Mesenchymal stem cell (in vitro differentiated cells and primary cell): ENCODE results near the gene DHTKD1.

Experiments used
- DNase-seq: peaks from one replicate; pipeline ENCODE4 v3.0.0-alpha.2; 2013
- H2AFZ ChIP-seq: one replicate; pipeline ENCODE4 v1.6.1; 2013; ENCODE audit warnings: low read depth, mild to moderate bottlenecking, control low read depth, inconsistent platforms, low read length, moderate library complexity
- H2AK5ac ChIP-seq: 2 replicates; pipeline ENCODE4 v1.6.1; 2013; ENCODE audit warnings: low read length, moderate library complexity, mild to moderate bottlenecking, inconsistent platforms; ENCODE audit not compliant: severe bottlenecking
- H2BK120ac ChIP-seq: one replicate; pipeline ENCODE4 v1.6.1; 2013; ENCODE audit warnings: low read depth, mild to moderate bottlenecking, inconsistent platforms, low read length, moderate library complexity
- H2BK12ac ChIP-seq, 2 experiments: one replicate each; pipeline ENCODE4 v1.6.1; 2013; ENCODE audit warnings: inconsistent platforms in 2 of 2, low read length in 2 of 2, mild to moderate bottlenecking in 2 of 2, moderate library complexity in 2 of 2, control low read depth in 1 of 2
- H2BK15ac ChIP-seq: one replicate; pipeline ENCODE4 v1.6.1; 2013; ENCODE audit warnings: mild to moderate bottlenecking, low read depth, inconsistent platforms; ENCODE audit not compliant: poor library complexity, severe bottlenecking
- H2BK5ac ChIP-seq: 2 replicates; pipeline ENCODE4 v1.6.1; 2013; ENCODE audit warnings: low read depth, mild to moderate bottlenecking, low read length, control low read depth, inconsistent platforms; ENCODE audit not compliant: poor library complexity, severe bottlenecking
- H3K14ac ChIP-seq, 2 experiments: one replicate each; pipeline ENCODE4 v1.6.1; 2013; ENCODE audit warnings: inconsistent platforms in 2 of 2, low read length in 2 of 2, control low read depth in 1 of 2, mild to moderate bottlenecking in 1 of 2, moderate library complexity in 1 of 2
- H3K18ac ChIP-seq, 2 experiments: one replicate each; pipeline ENCODE4 v1.6.1; 2013; ENCODE audit warnings: inconsistent platforms in 2 of 2, low read length in 2 of 2, control low read depth in 1 of 2, low read depth in 1 of 2, mild to moderate bottlenecking in 1 of 2
- H3K23ac ChIP-seq, 2 experiments: one replicate each; pipeline ENCODE4 v1.6.1; 2013; ENCODE audit warnings: inconsistent platforms in 2 of 2, low read length in 2 of 2, mild to moderate bottlenecking in 2 of 2, moderate library complexity in 2 of 2, control low read depth in 1 of 2
- H3K27ac ChIP-seq: 2 replicates; pipeline ENCODE4 v1.5.1; 2013; ENCODE audit warnings: mild to moderate bottlenecking, moderate library complexity, low read length, control low read depth, inconsistent platforms; ENCODE audit not compliant: poor library complexity, severe bottlenecking
- H3K27me3 ChIP-seq, 2 experiments: 2 replicates each; pipeline versions ENCODE4 v1.6.1 to v1.7.0; 2013; ENCODE audit warnings: low read length in 2 of 2, mild to moderate bottlenecking in 2 of 2, moderate library complexity in 2 of 2, control low read depth in 1 of 2, inconsistent platforms in 1 of 2; ENCODE audit not compliant: control insufficient read depth in 1 of 2, insufficient read depth in 1 of 2
- H3K36me3 ChIP-seq, 2 experiments: 2 replicates each; pipeline versions ENCODE4 v1.6.1 to v1.7.0; 2013; ENCODE audit warnings: low read length in 2 of 2, control low read depth in 1 of 2, inconsistent platforms in 1 of 2, low read depth in 1 of 2, mild to moderate bottlenecking in 1 of 2; ENCODE audit not compliant: insufficient read depth in 2 of 2, control insufficient read depth in 1 of 2
- H3K4ac ChIP-seq, 2 experiments: one replicate each; pipeline ENCODE4 v1.6.1; 2013; ENCODE audit warnings: inconsistent platforms in 2 of 2, low read length in 2 of 2, mild to moderate bottlenecking in 2 of 2, moderate library complexity in 2 of 2, control low read depth in 1 of 2, low read depth in 1 of 2
- H3K4me1 ChIP-seq: 2 replicates; pipeline ENCODE4 v1.6.1; 2013; ENCODE audit warnings: low read depth, low read length, control low read depth; ENCODE audit not compliant: control insufficient read depth, insufficient read depth
- H3K4me2 ChIP-seq: 2 replicates; pipeline ENCODE4 v1.6.1; 2013; ENCODE audit warnings: low read length, mild to moderate bottlenecking, inconsistent platforms; ENCODE audit not compliant: poor library complexity, severe bottlenecking
- H3K4me3 ChIP-seq, 2 experiments: 2 replicates each; pipeline versions ENCODE4 v1.5.1 to v1.7.0; 2013; ENCODE audit warnings: low read length in 2 of 2, mild to moderate bottlenecking in 2 of 2, control low read depth in 1 of 2, low read depth in 1 of 2; ENCODE audit not compliant: insufficient read depth in 1 of 2
- H3K79me1 ChIP-seq: replicated peaks from 2 replicates; pipeline ENCODE4 v1.6.1; 2013; ENCODE audit warnings: mild to moderate bottlenecking, control low read depth, low read length, inconsistent platforms; ENCODE audit not compliant: poor library complexity, severe bottlenecking
- H3K9ac ChIP-seq: 2 replicates; pipeline ENCODE4 v1.7.0; 2013; ENCODE audit warnings: mild to moderate bottlenecking, low read length, moderate library complexity
- H3K9me3 ChIP-seq: 2 replicates; pipeline ENCODE4 v1.7.0; 2013; ENCODE audit warnings: mild to moderate bottlenecking, low read length; ENCODE audit not compliant: control insufficient read depth
- H4K8ac ChIP-seq: one replicate; pipeline ENCODE4 v1.6.1; 2013; ENCODE audit warnings: inconsistent platforms, mild to moderate bottlenecking, low read length, moderate library complexity
- H4K91ac ChIP-seq: one replicate; pipeline ENCODE4 v1.6.1; 2013; ENCODE audit warnings: mild to moderate bottlenecking, low read length, inconsistent platforms
- WGBS: methylation state at CpG from one replicate; pipeline ENCODE4 v1.1.7; 2013; ENCODE audit warnings: mixed read lengths; 5-methylcytosine and 5-hydroxymethylcytosine counted together

DHTKD1 gene

DNA sequence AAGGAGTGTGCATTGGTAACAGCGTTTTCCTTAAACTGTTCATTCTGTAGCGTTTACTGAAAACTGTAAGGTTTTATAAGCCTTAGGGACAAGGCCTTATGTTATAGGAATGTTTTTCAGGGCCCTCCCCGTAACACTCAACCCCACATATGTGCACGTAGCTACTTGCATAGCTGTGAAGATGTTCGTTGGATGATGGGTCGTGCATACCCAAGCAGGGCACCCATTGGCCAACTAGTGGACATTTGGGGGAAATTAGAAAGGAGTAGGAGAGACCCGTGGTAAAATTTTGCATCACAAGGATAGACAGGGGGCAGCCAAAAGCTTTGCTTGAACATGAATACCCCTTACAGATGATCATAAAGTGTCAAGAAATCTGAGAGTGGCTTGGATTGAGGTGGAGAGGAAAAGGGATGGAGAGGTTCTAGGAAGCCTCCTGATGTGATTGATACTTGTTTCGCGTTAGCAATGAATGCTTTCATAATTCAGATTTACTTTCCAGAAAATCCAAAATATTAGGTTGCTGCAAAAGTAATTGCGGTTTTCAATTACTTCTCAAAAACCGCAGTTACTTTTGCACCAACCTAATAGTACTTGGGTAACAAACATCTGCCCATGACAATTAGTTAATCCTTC is 61.6 kb downstream of the DHTKD1 start:
- H3K9me3 ChIP-seq, result no peaks in the 10 kb centered on the region
- no peak overlapping the region for H2AFZ ChIP-seq
- peak; percentile 83 for DNase-seq
- no peaks in the 10 kb centered on the region for H3K4me1 ChIP-seq
- no peaks in the 10 kb centered on the region for H3K27me3 ChIP-seq
- WGBS, result 38% methylated on average over 10 of the region's 11 CpGs
- H3K27ac ChIP-seq, result peak overlapping the region; percentile 23
- H3K4me3 ChIP-seq, result peak overlapping the region in 1 of 2 experiments; percentile 88
- no peak overlapping the region for H3K4ac ChIP-seq
- H2BK120ac ChIP-seq, result no peak overlapping the region
- H3K79me1 ChIP-seq, result peaks cover 10% of the 10 kb centered on the region
- H2BK5ac ChIP-seq, result no peak overlapping the region
- H4K8ac ChIP-seq, result no peak overlapping the region
- H2BK15ac ChIP-seq, result no peak overlapping the region
- no peak overlapping the region for H4K91ac ChIP-seq
- no peak overlapping the region for H2AK5ac ChIP-seq
- peaks cover 7 to 21% of the 10 kb centered on the region in 2 experiments for H3K36me3 ChIP-seq
- no peak overlapping the region for H2BK12ac ChIP-seq
- H3K9ac ChIP-seq, result peak overlapping the region; percentile 89
- no peak overlapping the region for H3K18ac ChIP-seq
- H3K23ac ChIP-seq, result no peak overlapping the region
- no peak overlapping the region for H3K14ac ChIP-seq
- H3K4me2 ChIP-seq, result peak overlapping the region; percentile 67

DNA sequence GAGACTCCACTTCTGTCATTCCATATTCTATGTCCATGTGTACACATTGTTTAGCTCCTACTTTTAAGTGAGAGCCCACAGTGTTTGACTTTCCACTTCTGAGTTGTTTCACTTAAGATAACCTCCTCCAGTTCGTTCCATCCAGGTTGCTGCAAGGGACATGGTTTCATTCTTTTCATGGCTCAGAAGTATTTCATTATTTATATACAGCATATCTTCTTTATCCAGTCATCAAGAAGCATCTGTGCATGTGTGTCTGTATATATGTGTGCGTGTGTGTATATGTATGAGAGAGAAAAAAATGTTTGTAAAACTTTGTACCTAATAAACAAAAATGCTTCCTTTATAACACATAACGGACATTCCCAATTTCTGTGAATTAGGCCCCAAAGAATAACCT is 66.9 kb downstream of the DHTKD1 start:
- Histone ChIP-seq H2AFZ (no peak overlapping the region), H4K8ac (no peak overlapping the region), H2BK5ac (no peak overlapping the region), H3K4ac (no peak overlapping the region), H3K18ac (no peak overlapping the region), H4K91ac (no peak overlapping the region), H3K27ac (no peak overlapping the region), H3K14ac (no peak overlapping the region), H3K23ac (no peak overlapping the region), H3K4me3 (no peak overlapping the region), H2BK15ac (no peak overlapping the region), H3K9me3 (no peaks in the 10 kb centered on the region), H3K9ac (no peak overlapping the region), H3K79me1 (peaks cover 16% of the 10 kb centered on the region), H2AK5ac (no peak overlapping the region), H3K27me3 (no peaks in the 10 kb centered on the region), H3K36me3 (peaks cover 27 to 62% of the 10 kb centered on the region in 2 experiments), H3K4me1 (no peaks in the 10 kb centered on the region), H2BK120ac (no peak overlapping the region), H3K4me2 (no peak overlapping the region), H2BK12ac (no peak overlapping the region)
- no CpG with 5 or more reads among the region's 3 CpGs for WGBS
- DNase-seq, result peak; percentile 43

DNA sequence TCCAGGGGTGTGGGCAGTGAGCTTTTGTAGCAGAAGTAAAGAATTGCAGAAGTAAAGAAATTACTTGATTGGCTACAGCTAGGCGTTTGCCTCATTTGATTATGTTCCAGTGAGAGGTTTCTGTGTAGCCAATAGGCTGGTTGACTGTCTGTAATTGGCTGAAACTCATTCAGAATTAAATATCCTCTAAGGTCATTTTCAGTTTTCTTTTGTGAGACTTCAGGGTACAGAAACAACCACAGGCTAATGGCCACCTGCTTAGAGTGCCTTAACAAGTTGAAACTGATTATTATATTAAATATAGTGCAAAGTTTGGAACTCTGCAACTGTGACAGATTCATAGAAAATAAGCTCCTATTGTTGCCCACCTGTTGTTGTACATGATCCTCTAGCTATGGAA is 71.3 kb downstream of the DHTKD1 start:
- Histone ChIP-seq H2BK12ac (no peak overlapping the region), H3K4me3 (no peak overlapping the region), H2AK5ac (no peak overlapping the region), H3K14ac (no peak overlapping the region), H3K23ac (no peak overlapping the region), H3K4me1 (no peaks in the 10 kb centered on the region), H4K91ac (no peak overlapping the region), H3K4ac (no peak overlapping the region), H3K27me3 (no peaks in the 10 kb centered on the region), H2BK120ac (no peak overlapping the region), H3K36me3 (peaks cover 40 to 79% of the 10 kb centered on the region in 2 experiments), H2AFZ (no peak overlapping the region), H3K27ac (no peak overlapping the region), H3K18ac (no peak overlapping the region), H3K9ac (no peak overlapping the region), H3K79me1 (peaks cover 10% of the 10 kb centered on the region), H2BK15ac (no peak overlapping the region), H4K8ac (no peak overlapping the region), H3K9me3 (no peaks in the 10 kb centered on the region), H3K4me2 (no peak overlapping the region), H2BK5ac (no peak overlapping the region)
- no peak for DNase-seq
- 100% methylated on average over 1 of the region's 1 CpG for whole genome bisulfite sequencing

DNA sequence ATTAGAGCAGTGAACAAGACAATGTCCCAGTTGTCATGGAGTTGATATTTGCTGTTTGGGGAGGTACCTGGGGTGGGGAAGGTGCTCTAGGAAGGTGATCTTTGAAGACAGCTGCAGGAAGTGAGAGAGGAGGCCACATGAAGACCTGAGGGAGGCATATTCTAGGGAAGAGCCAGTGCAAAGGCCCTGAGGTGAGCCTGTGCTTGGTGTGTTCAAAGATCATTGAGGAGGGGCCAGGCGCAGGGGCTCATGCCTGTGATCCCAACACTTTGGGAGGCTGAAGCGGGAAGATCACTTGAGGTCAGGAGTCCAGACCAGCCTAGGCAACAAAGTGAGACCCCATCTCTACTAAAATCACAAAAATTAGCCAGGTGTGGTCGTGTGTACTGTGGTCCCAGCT is 75.8 kb downstream of the DHTKD1 start:
- peaks cover 4% of the 10 kb centered on the region for H3K79me1 ChIP-seq
- H3K18ac ChIP-seq, result no peak overlapping the region
- H3K4ac ChIP-seq, result no peak overlapping the region
- no peak overlapping the region for H2BK5ac ChIP-seq
- peaks cover 37 to 55% of the 10 kb centered on the region in 2 experiments for H3K36me3 ChIP-seq
- no peaks in the 10 kb centered on the region for H3K27me3 ChIP-seq
- H2BK12ac ChIP-seq, result no peak overlapping the region
- H3K27ac ChIP-seq, result no peak overlapping the region
- H2BK15ac ChIP-seq, result no peak overlapping the region
- H3K4me1 ChIP-seq, result no peaks in the 10 kb centered on the region
- H4K91ac ChIP-seq, result no peak overlapping the region
- H4K8ac ChIP-seq, result no peak overlapping the region
- H3K23ac ChIP-seq, result no peak overlapping the region
- no peak overlapping the region for H2AK5ac ChIP-seq
- H2AFZ ChIP-seq, result no peak overlapping the region
- H3K9me3 ChIP-seq, result no peaks in the 10 kb centered on the region
- WGBS, result 95% methylated on average over 3 of the region's 3 CpGs
- DNase-seq, result no peak
- H3K4me2 ChIP-seq, result no peak overlapping the region
- H2BK120ac ChIP-seq, result no peak overlapping the region
- H3K9ac ChIP-seq, result no peak overlapping the region
- H3K14ac ChIP-seq, result no peak overlapping the region
- H3K4me3 ChIP-seq, result no peak overlapping the region
